Fibroblast of lung (primary cell): ENCODE results near the gene GNG7.

Source experiments
- CTCF ChIP-seq, 2 donors: IDR thresholded peaks in 1 of 2; conservative IDR thresholded peaks in 1 of 2; 1 replicate in 1 of 2; 2 replicates in 1 of 2; pipeline ENCODE4 v1.5.1; 2011 to 2012; ENCODE audit warnings: low read length in 2 of 2, control low read depth in 1 of 2, inconsistent platforms in 1 of 2, low read depth in 1 of 2, mild to moderate bottlenecking in 1 of 2
- EZH2 ChIP-seq: IDR thresholded peaks from 2 replicates; pipeline ENCODE4 v1.5.1; 2012; ENCODE audit warnings: low read length, control low read depth, mild to moderate bottlenecking; ENCODE audit errors: missing control alignments

- no peak for TF ChIP-seq CTCF (conservative IDR thresholded peaks at IDR 0.05 in 1 of 2, IDR thresholded peaks at IDR 0.05 in 1 of 2; ENCODE audit: low read depth in 1 of 2, low read length in 2 of 2)
- TF ChIP-seq EZH2: no peak
Measured at GRCh38 chr19:2666344-2666994, 36.0 kb downstream of the GNG7 start.
